ENCODE measurements around the gene CADPS.

DNA sequence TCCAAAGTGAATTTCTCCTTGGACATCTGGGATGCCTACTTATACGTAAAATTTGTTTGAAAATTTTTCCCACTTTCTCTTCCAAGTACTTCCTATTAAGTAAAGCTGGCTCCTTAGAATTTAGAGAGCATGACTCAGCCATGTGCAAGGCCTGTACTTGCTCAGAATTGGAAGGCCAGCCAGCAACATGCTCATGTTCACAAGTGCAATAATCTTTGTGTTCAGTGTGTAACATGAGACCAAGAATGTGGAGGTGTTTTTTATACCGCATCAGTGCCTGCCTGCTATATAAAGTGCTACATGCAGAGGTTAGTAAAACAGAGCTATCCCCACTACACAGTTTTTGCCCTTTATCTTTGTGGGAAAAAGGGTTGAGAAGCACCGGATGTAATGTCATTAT is 349.9 kb downstream of the CADPS start:
- TF ChIP-seq, protein P1, sequence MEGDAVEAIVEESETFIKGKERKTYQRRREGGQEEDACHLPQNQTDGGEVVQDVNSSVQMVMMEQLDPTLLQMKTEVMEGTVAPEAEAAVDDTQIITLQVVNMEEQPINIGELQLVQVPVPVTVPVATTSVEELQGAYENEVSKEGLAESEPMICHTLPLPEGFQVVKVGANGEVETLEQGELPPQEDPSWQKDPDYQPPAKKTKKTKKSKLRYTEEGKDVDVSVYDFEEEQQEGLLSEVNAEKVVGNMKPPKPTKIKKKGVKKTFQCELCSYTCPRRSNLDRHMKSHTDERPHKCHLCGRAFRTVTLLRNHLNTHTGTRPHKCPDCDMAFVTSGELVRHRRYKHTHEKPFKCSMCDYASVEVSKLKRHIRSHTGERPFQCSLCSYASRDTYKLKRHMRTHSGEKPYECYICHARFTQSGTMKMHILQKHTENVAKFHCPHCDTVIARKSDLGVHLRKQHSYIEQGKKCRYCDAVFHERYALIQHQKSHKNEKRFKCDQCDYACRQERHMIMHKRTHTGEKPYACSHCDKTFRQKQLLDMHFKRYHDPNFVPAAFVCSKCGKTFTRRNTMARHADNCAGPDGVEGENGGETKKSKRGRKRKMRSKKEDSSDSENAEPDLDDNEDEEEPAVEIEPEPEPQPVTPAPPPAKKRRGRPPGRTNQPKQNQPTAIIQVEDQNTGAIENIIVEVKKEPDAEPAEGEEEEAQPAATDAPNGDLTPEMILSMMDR (conservative IDR thresholded peaks at IDR 0.05), result no peak
- no peak for TF ChIP-seq ZFX (IDR thresholded peaks at IDR 0.05)
